Stromal cell of bone marrow (primary cell): Measurements from ENCODE around the gene PDIA6.
"Not testable (repeated sequence)": the region's sequence is repeated elsewhere in the genome, so short reads cannot be mapped to it uniquely, and the experiment has no call there.

Experiments
- DNase-seq: peaks from one replicate; pipeline ENCODE4 v3.0.0-alpha.2; 2012; ENCODE audit warnings: low read depth

Gene PDIA6

GRCh38 chr2:10810202-10811161 is 2.1 kb downstream of the PDIA6 start:
- DNase-seq: no peak

GRCh38 chr2:10806543-10806942 is 6.0 kb downstream of the PDIA6 start:
- no peak for DNase-seq

- not testable (repeated sequence) for DNase-seq
Observed at GRCh38 chr2:10805990-10806389, 6.6 kb downstream of the PDIA6 start.

- DNase-seq: no peak
Observed at GRCh38 chr2:10802657-10803056, 9.9 kb downstream of the PDIA6 start.

- no peak for DNase-seq
Observed at GRCh38 chr2:10800163-10800562, 12.4 kb downstream of the PDIA6 start.

- no peak for DNase-seq
Observed at GRCh38 chr2:10798783-10799182, 13.8 kb downstream of the PDIA6 start.

GRCh38 chr2:10796703-10797102 is 15.9 kb downstream of the PDIA6 start:
- no peak for DNase-seq

- DNase-seq: no peak
Observed at GRCh38 chr2:10795508-10796046, 17.0 kb downstream of the PDIA6 start.

GRCh38 chr2:10794876-10795275 is 17.7 kb downstream of the PDIA6 start:
- DNase-seq: no peak

GRCh38 chr2:10793816-10794215 is 18.8 kb downstream of the PDIA6 start:
- no peak for DNase-seq

GRCh38 chr2:10792660-10793400 is 19.8 kb downstream of the PDIA6 start:
- DNase-seq: no peak

GRCh38 chr2:10792001-10792634 is 20.5 kb downstream of the PDIA6 start:
- no peak for DNase-seq

- DNase-seq: no peak
Observed at GRCh38 chr2:10790228-10790973, 22.2 kb downstream of the PDIA6 start.

GRCh38 chr2:10788855-10789254 is 23.7 kb downstream of the PDIA6 start:
- DNase-seq: no peak

GRCh38 chr2:10787176-10787968 is 25.2 kb downstream of the PDIA6 start:
- no peak for DNase-seq

- no peak for DNase-seq
Observed at GRCh38 chr2:10786240-10786982, 26.2 kb downstream of the PDIA6 start.

GRCh38 chr2:10785260-10785659 is 27.3 kb downstream of the PDIA6 start:
- DNase-seq: no peak

GRCh38 chr2:10784719-10785118 is 27.9 kb downstream of the PDIA6 start:
- DNase-seq: no peak

- no peak for DNase-seq
Observed at GRCh38 chr2:10783421-10783820, 29.2 kb downstream of the PDIA6 start.

- DNase-seq: no peak
Observed at GRCh38 chr2:10781746-10782145, 30.8 kb downstream of the PDIA6 start.
